GM19395 (cell line): ENCODE measurements around the gene TMX3.

ENCODE experiments used
- ATAC-seq: cut with Tn5 transposase; IDR thresholded peaks from one replicate; pipeline ENCODE4 v1.9.1; 2021; ENCODE audit warnings: mild to moderate bottlenecking, moderate library complexity; ENCODE audit not compliant: unreplicated experiment

The TMX3 gene, protein sequence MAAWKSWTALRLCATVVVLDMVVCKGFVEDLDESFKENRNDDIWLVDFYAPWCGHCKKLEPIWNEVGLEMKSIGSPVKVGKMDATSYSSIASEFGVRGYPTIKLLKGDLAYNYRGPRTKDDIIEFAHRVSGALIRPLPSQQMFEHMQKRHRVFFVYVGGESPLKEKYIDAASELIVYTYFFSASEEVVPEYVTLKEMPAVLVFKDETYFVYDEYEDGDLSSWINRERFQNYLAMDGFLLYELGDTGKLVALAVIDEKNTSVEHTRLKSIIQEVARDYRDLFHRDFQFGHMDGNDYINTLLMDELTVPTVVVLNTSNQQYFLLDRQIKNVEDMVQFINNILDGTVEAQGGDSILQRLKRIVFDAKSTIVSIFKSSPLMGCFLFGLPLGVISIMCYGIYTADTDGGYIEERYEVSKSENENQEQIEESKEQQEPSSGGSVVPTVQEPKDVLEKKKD

DNA sequence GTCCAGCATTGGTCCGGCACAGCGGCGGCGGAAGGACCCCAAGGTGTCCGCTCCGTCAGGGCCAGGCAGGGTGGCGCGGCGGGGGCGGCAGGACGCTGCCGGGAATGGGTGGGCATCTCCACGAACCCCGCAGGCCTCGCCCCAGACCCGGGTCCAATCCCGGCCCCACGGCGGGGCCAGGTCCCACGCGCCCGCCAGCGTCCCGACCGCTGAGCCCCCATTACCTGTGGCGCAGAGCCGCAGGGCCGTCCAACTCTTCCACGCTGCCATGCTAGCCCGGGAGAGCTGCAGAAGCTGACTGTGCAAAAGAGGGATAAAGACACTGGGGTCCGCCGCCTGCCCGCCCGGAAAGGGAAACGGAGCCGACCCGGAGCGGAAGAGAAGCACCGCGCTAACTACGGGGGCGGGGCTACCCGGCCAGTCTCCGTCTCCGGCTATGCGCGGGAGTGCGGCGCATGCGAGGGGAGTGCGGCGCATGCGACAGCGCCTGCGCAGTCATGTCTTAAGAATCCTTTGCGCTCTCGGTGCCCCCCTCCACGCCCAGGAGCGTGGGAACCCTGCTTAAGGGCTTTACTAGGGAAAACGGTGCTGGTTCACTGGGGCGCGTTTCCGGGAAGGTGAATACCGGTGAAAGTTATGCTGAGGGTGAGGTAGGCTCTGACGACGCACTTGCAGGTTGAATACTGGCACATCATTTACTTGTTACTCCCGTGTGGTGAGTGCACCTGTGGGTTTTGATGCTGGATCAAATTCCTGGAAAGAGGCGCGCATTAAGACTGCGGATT is at the start of gene TMX3:
TMX3 (minus strand) TSS at position 397 of the 785 bp plus-strand sequence; CDS start at position 270, 127 bp downstream.
- ATAC-seq: peak; percentile 96

DNA sequence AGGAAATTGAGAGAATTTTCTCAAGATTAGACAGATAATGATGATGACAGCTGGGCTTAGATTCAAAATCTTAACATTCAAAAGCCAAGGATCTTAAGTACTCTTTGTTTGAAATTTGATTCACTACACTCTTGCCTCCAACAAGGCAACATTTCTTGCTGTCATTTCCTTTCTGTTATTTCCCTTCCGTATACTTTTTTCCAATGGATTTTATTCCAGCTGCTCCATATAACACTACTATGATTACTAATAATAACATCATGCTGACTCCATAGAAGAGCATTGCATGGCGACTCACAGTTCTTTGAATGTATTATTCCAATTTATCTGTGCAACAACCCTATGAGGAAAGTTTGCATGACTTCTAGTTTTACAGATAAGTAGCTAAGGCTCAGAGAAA is 49.1 kb upstream of the TMX3 start:
- ATAC-seq: no peak

GRCh38 chr18:68763083-68763482 is 48.2 kb upstream of the TMX3 start:
- ATAC-seq: no peak

DNA sequence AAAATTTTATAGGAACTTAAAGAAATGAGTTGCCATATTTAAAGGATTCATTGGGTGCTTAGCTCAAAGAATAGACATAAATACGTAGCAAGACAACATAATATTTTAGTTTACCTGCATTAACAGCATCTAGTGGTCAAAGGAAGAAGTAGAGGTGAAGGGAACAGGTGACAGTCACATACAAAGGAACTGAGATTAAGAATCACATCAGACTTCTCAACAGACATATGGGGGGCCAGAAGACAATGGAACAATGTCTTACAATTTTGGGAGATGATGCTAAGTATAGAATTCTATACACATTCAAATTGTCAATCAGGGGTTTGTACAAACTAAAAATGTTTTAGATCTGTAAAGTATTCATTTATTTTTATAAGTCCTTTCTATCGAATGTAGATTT is 44.4 kb upstream of the TMX3 start:
- ATAC-seq: no peak

DNA sequence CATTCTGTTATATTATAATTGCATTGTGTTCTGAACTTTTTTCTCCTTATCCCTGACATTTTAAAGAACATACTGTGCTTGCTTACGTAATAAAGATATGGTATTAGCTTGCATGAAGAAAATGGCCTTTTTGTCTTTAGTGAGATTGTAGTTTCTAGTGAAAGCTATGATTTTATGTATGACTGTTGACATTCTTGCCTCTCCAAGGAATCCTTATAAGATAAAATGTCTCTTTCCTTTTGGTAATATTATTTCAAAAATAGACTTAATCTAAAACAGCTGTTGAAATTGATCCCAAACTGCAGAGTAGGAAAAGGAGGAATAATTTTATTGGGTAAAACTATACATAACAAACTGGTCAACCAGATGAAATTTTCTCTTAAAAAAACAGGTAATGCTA is 42.2 kb upstream of the TMX3 start:
- no peak for ATAC-seq

DNA sequence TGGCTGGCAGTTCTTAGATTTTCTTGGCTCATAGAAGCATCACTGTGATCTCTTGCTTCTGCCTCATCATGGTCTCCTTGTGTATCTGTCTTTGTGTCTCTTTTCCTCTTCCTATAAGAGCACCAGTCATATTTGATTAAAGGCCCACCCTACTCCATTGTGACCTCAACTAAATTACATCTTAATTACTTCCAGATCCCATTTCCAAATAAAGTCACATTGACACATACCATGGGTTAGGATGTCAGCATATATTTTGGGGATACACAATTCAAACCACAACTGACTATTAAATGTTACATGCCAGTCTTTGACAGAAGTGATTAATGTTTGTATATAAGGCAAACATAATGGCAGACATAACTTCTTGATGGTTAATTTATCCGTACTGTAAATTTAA is 27.3 kb upstream of the TMX3 start:
- ATAC-seq: no peak

DNA sequence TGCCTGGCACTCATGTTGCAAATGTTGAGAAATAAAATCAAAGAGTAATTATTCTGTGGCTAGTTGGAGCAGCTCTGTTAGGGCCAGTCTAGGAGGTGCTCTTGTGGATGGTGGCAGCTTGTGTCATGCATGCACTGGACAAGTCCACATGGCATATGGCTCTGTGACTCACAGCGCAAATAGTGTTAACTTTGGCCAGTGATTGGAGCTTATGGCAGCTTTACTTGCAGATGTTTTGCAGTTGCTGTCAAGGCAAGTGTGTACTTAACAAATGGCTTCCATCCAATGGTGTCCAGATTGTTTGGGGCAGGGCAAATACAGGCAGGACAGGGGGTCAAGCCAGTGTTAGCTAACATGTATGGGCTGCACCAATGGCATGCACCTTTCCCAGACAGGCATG is 26.1 kb upstream of the TMX3 start:
- ATAC-seq: no peak

DNA sequence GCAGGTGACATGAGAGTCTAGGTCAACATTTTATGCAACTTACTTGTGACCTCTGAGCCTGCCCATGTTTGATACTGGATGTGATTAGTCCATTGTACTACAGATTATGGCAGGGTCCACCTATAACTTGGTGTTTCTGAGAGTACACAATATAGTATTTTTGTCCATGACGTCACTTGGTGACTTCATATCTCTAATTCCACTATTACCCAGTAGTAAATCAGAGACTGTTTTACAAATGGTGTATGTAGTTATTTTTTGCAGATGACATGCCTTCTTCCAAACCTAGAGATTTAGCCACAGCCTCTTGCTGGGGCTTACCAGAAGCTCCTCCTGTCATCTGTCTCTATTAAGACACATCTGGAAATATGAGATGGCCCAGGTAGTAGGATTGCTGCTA is 24.6 kb upstream of the TMX3 start:
- no peak for ATAC-seq

DNA sequence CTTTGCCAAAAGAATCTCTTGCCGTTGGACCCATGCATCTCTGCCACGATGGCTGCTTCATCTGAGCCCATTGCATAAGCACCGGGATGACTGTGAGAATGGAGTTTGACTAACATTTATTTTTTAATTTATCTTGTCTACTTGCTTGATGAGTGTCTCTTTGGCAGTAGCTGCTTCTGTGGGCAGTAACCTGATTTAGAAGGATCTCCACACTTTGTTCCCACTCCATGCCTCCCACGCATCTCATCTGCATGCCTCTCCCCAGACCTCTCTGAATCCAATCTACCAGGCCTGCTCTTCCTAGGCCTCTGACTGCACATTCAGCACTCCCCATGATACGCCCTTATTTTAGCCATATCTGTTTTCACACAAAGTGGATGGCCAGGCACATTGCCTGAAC is 23.7 kb upstream of the TMX3 start:
- ATAC-seq: no peak

DNA sequence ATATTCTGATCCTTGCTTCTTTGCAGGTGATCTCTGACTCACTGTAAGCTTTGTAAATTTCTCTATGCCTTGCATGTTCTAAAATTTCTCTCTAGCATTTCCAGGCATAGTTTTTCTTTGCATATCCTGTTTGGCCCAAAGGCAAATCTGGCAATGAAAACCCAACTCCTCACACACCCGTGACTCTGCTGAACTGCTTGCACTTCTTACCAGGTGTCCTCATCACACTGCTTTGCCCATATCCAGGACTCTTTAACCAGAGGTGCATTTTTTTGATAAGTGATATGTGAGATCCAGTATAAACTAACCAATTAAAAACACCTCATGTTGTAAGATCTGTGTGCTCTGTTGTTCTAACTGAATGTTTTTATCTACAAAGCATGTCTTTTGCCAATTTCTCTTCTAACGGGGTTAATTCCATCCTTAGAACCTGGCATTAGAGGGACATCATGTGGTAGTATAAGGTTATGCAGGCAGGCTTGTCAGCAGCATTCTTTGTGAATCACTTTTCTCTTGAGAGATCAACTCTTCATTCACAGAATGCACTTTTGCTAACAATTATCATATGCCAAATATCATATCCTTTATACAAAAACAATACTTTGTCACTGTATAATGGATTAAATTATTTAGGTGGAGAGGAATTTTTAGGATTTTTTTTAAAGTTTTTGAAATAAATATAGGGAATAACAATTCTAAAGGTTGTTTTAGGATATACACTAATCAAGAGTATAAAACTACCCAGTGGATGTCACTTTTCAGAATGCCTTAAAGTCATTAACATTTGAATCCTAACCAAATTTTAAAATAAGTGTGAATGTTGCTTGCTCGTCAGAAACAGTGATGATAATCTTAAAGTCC is 20.8 kb upstream of the TMX3 start:
- peak; percentile 82 for ATAC-seq

- ATAC-seq: no peak
Observed at GRCh38 chr18:68734308-68734707, 19.4 kb upstream of the TMX3 start.

DNA sequence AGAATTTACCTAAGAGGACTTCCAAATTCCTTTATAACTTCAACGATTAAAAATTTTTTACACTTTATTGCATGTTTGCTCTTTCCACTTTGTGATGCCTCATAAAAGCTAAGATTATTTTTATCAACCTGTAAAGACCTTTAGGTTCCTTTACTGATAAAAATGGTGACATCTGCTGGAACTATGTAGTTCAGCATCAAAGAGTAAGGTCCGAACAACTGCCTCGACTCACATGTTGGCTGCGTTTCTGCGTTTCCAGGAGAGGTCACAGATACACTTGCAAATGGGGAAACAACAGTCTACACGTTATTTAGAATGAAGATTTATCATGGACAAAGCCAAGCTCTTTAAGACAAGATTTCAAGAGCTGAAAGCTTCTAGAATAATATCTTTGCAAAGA is 18.8 kb upstream of the TMX3 start:
- ATAC-seq: no peak

DNA sequence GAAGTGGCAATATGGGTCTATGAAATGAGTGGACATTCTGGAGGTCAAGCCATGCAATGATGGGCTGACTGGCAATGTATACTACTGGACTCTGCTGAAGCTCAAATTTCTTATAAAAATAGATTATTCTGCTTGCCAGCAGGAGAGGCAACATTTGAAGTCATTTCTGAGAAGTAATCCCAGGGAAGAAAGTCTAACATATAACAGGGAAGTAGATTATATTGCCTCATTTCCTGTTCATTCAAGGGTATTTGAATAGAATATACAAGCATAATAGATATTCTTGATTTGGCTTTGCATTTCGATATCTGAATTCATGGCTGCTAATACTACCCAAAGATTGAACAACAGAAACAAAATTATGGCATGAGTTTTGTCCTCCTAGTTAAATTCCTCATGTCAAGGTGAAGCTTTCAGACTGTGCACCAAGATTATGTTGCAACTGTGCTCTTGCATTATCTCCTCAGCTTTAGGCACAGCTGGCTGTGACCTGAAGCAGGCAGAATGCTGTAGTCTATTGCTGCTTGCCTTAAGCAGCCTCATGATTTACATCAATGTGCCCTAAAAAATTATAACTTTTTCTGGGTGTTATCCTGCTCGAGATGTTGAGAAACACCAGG is 13.3 kb upstream of the TMX3 start:
- no peak for ATAC-seq

GRCh38 chr18:68727506-68727905 is 12.6 kb upstream of the TMX3 start:
- no peak for ATAC-seq

DNA sequence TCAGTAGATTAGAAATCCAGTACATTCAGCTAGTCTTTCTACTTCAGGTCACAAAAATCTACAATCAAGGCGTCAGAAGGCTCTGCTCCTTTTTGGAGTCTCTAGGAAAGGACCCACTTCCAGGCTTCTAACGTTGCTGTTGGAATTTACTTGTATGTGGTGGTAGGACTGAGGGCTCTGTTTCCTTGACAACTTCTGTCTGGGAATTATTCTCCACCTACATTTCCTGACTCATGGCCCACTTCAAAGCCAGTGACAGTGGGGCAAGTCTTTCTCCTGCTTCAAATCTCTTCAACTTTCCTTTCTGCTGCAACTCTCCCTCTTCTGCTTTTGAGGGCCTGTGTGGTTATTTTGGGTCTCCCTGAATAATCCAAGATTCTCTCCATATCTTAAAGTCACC is 10.4 kb upstream of the TMX3 start:
- ATAC-seq: no peak

DNA sequence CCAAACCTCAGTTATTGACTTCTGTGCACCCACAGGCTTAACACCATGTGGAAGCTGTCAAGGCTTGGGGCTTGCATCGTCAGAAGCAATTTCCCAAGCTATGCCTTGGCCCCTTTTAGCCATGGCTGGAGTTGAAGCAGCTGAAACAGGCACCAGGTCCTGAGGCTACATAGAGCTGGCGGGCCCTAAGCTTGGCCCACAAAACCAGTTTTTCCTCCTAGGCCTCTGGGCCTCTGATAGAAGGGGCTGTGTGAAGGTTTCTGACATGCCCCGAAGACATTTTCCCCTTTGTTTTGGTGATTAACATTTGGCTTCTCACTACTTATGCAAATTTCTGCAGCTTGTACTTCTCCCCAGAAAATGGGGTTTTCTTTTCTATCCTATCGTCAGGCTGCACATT is 9.1 kb upstream of the TMX3 start:
- ATAC-seq: no peak

DNA sequence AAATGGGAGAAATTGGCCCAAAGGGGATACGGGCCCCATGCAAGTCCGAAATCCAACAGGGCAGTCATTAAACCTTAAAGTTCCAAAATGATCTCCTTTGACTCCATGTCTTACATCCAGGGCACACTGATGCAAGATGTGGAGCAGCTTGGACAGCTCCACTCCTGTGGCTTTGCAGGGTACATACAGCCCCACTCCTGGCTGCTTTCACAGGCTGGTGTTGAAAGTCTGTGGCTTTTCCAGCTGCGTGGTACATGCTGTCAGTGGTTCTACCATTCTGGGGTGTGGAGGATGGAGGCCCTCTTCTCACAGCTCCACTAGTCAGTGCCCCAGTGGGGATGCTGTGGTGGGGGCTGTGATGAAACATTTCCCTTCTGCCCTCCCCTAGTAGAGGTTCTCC is 8.6 kb upstream of the TMX3 start:
- no peak for ATAC-seq

DNA sequence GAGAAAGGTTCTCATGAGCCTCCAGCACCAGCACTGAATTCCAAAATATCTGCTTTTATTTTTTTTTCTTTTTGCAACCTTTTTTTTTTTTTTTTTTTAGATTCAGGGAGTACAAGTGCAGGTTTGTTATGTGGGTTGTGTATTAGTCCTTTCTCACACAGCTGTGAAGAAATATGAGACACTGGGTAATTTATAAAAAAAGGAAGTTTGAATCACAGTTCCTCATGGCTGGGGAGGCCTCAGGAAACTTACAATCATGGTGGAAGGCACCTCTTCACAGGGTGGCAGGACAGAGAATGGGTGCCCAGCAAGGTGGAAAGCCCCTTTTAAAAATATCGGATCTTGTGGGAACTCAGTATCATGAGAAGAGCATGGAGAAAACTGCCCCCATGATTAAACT is 7.9 kb upstream of the TMX3 start:
- ATAC-seq: peak; percentile 43

DNA sequence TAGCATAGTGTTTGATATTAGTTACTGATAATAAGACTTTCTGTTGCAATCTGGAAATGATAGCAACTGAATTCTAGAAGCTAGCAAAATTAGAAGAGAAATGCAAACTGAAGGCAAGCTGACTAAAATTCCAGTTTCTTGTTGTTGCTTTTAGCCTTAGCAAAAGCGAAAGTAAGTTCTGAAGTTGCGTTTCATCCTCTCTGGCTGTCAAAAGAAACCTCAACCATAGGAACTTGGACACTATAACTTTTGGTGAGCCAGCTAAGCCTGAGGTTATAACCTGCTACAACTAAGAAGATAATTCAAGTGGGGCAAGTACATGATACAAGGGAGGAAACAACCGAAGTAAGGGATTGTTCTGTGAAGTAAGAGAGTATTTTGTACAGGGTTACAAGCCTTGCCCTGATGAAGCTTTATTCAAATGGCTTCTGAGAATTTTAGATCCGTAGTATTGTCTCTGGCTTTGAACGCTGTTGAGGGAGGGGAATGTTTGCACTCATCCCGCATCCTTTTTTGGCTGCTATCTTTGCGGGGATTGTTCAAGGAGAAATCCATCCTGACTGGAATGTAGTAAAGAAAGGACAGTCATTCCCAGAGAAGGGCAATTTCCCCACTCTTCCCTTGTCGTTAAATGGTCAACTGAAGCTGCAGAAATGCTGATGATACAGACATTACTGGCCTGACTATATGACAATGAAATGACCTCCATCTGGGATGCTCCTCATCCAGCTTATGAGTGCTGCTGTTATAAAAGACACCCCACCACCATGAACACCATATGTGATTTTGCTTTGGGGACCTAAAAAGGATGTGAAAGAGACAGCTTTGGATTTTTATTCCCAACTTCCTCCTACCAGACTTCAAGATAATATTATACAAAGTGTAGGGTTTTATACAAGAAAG is 7.0 kb upstream of the TMX3 start:
- ATAC-seq: peak; percentile 87

DNA sequence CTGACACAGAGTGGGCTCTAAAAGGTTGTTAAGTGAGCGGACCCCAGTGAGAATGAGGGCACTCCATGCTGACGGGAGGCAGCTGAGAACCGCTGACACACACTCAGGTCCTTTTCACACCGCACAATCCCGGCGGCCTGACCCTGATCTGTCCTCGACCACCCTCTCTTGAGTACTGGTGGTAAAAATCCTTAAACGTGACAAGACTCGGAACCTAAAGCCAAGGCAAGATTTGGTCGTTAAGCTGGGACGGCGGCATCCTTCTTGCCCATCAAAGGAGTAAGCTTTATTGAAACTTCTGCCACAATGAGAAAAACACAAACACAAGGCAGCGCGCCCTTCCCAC is 569 bp downstream of the TMX3 start:
- ATAC-seq: peak; percentile 12
